Dedifferentiated amniotic fluid mesenchymal stem cell (primary cell): ENCODE results near the gene CCPG1.

ENCODE experiments used
- DNase-seq: peaks from one replicate; pipeline ENCODE4 v3.0.0-alpha.2; 2016; ENCODE audit errors: extremely low spot score

Gene CCPG1

DNA sequence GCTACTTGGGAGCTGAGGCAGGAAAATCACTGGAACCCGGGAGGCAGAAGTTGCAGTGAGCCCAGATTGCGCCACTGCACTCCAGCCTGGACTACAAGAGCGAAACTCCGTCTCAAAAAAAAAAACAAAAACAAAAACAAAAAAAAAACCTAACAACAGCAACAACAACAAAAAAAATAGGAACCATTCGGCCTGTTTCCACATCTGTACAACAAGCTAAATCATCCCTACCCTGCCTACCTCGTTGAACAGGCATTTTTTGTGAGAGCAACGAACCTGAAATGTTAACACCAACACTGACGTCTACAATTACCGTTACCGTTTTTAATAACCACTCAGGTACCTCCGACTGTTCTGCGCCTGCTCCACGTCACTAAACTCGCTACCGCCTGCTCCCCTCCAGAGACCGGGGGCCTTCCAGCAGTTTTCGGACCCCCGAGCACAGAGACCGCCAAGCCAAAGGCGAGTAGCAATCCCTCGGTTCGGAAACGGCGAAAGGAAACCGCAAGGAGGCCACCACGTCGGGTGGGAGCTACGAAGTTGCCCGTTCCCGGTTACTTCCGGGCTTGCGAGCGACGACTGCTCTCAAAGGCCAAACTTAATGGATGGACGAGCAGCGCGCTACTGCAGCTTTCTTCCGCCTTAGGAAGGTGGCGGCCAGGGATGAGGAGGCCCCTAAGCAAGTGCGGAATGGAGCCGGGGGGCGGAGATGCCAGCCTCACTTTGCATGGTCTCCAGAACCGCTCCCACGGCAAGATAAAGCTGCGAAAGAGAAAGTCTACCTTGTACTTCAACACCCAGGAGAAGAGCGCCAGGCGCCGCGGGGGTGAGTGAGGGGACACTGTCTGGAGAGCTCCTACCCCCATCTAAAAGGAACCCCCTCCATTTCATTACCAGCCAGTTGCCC is 89.3 kb downstream of the CCPG1 start, which contains the start of the genes PIGB and PIGBOS1:
PIGB (plus strand) TSS at position 635 of the 907 bp plus-strand sequence; CDS start at position 664, 29 bp downstream.
PIGBOS1 (minus strand) TSS at position 536 of the 907 bp plus-strand sequence. CDS start 1,331 bp downstream, outside the sequence.
- peak; percentile 87 for DNase-seq
